Lower leg skin (tissue), 3 donors: Measurements from ENCODE around the gene MYO1A.

Experiments used
- POLR2A ChIP-seq, 2 donors: fragments of 450-650 bp; IDR thresholded peaks; one replicate each; pipeline ENCODE4 v1.6.1; 2016 to 2017; ENCODE audit warnings: antibody characterized with exemption in 2 of 2, mild to moderate bottlenecking in 1 of 2, moderate library complexity in 1 of 2
- TF ChIP-seq, protein P1 (sequence below), 3 donors: fragments of 450-650 bp; IDR thresholded peaks; one replicate each; pipeline ENCODE4 v1.5.1; 2016; ENCODE audit warnings: antibody characterized with exemption in 3 of 3, mild to moderate bottlenecking in 3 of 3, moderate library complexity in 2 of 3

DNA sequence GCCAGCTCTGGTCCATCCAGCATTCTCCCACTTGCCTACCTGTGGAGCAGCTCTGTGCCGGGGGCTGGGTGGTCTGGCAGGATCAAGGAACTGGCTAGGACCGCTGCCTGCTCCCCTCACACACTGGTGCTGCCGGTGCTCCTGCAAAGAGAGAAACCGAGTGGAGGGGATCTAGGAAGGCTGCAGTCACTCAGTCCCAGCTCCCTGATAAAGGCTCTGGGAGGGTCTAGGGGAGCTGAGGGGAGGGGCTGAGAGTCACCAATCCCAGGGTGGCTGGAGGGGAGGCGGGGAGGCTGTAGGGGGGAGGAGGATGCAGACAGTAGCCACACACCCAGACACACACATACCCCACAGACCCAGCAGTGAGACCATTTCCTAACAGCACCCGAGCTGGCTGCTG, 33.6 kb downstream of the MYO1A start, which contains the start of gene TAC3:
- TF ChIP-seq, protein P1, sequence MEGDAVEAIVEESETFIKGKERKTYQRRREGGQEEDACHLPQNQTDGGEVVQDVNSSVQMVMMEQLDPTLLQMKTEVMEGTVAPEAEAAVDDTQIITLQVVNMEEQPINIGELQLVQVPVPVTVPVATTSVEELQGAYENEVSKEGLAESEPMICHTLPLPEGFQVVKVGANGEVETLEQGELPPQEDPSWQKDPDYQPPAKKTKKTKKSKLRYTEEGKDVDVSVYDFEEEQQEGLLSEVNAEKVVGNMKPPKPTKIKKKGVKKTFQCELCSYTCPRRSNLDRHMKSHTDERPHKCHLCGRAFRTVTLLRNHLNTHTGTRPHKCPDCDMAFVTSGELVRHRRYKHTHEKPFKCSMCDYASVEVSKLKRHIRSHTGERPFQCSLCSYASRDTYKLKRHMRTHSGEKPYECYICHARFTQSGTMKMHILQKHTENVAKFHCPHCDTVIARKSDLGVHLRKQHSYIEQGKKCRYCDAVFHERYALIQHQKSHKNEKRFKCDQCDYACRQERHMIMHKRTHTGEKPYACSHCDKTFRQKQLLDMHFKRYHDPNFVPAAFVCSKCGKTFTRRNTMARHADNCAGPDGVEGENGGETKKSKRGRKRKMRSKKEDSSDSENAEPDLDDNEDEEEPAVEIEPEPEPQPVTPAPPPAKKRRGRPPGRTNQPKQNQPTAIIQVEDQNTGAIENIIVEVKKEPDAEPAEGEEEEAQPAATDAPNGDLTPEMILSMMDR (IDR thresholded peaks at IDR 0.05): no peak
- TF ChIP-seq POLR2A (IDR thresholded peaks at IDR 0.05): no peak
